Progenitor cell of endocrine pancreas (in vitro differentiated cells): ENCODE measurements around the gene TSSK2. TPM values are rescaled to one million over a fixed set of nuclear protein-coding genes. Genes with fewer than 3 reads are reported as not detected.
A peak's percentile ranks its signal among the peaks of the same experiment; 100 is the strongest.

ENCODE experiments used
- DNase-seq: peaks from one replicate; pipeline ENCODE4 v3.0.0; 2021; ENCODE audit warnings: low spot score; ENCODE audit not compliant: unreplicated experiment
- H3K27ac Mint-ChIP-seq: 2 replicates; pipeline ENCODE4 v1.8.0; 2021; ENCODE audit warnings: mild to moderate bottlenecking, moderate library complexity, mixed read lengths
- H3K27me3 Mint-ChIP-seq: 2 replicates; pipeline ENCODE4 v1.8.0; 2021; ENCODE audit warnings: mixed read lengths
- H3K36me3 Mint-ChIP-seq: 2 replicates; pipeline ENCODE4 v1.8.0; 2022; ENCODE audit warnings: mixed read lengths; ENCODE audit not compliant: insufficient read depth
- H3K4me1 Mint-ChIP-seq: 2 replicates; pipeline ENCODE4 v1.8.0; 2021; ENCODE audit warnings: low read depth, mixed read lengths
- H3K4me3 Mint-ChIP-seq: 2 replicates; pipeline ENCODE4 v1.8.0; 2021; ENCODE audit warnings: low read depth, mild to moderate bottlenecking, moderate library complexity, mixed read lengths
- H3K9me3 Mint-ChIP-seq: 2 replicates; pipeline ENCODE4 v1.8.0; 2021; ENCODE audit warnings: low read depth, mixed read lengths
- total RNA-seq: library from RNA; stranded (reverse); gene quantifications from 2 replicates; pipeline ENCODE4 v1.2.1, GENCODE V29; 2021
- TF ChIP-seq, protein P1 (sequence below): fragments of 200-600 bp; sonication (generic); IDR thresholded peaks from one replicate; pipeline ENCODE4 v1.5.0; 2021; ENCODE audit warnings: antibody characterized with exemption, mild to moderate bottlenecking; ENCODE audit not compliant: unreplicated experiment

The TSSK2 gene
- total RNA-seq, 1 donor from 2014 or later: not detected

- no peak overlapping the region for H3K27ac Mint-ChIP-seq
- DNase-seq: no peak
- no peak overlapping the region for H3K4me3 Mint-ChIP-seq
- H3K36me3 Mint-ChIP-seq: peaks cover 9% of the 10 kb centered on the region
- H3K27me3 Mint-ChIP-seq: no peaks in the 10 kb centered on the region
- H3K9me3 Mint-ChIP-seq: peaks cover under 1% of the 10 kb centered on the region
- TF ChIP-seq, protein P1, sequence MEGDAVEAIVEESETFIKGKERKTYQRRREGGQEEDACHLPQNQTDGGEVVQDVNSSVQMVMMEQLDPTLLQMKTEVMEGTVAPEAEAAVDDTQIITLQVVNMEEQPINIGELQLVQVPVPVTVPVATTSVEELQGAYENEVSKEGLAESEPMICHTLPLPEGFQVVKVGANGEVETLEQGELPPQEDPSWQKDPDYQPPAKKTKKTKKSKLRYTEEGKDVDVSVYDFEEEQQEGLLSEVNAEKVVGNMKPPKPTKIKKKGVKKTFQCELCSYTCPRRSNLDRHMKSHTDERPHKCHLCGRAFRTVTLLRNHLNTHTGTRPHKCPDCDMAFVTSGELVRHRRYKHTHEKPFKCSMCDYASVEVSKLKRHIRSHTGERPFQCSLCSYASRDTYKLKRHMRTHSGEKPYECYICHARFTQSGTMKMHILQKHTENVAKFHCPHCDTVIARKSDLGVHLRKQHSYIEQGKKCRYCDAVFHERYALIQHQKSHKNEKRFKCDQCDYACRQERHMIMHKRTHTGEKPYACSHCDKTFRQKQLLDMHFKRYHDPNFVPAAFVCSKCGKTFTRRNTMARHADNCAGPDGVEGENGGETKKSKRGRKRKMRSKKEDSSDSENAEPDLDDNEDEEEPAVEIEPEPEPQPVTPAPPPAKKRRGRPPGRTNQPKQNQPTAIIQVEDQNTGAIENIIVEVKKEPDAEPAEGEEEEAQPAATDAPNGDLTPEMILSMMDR: no peak
- peaks cover 1% of the 10 kb centered on the region for H3K4me1 Mint-ChIP-seq
Measured at GRCh38 chr22:19090586-19091127, 40.5 kb upstream of the TSSK2 start.

DNA sequence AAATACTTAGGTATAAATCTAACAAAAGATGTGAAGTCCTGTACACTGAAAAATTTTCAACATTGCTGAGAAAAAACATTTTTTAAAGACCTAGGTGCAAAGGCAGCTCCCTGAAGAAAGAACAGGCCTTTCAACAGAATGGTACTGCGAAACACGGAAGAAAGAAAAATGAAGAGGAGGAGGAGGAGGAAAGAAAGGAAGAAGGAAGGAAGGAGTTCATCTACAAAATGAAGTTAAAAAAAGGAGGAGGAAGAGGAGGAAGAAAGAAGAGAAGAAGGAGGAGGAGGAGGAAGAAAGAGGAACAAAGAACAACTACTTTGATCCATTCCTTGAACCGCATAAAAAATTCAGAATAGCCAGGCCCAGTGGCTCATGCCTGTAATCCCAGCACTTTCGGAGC, 38.4 kb upstream of the TSSK2 start:
- Mint-ChIP-seq H3K27me3 (no peaks in the 10 kb centered on the region), H3K4me3 (no peak overlapping the region), H3K9me3 (no peaks in the 10 kb centered on the region), H3K4me1 (peaks cover 1% of the 10 kb centered on the region), H3K27ac (peak overlapping the region; percentile 87), H3K36me3 (peaks cover 10% of the 10 kb centered on the region)
- no peak for DNase-seq
- TF ChIP-seq, protein P1: no peak

GRCh38 chr22:19094393-19094997, 36.6 kb upstream of the TSSK2 start:
- H3K9me3 Mint-ChIP-seq: no peaks in the 10 kb centered on the region

DNA sequence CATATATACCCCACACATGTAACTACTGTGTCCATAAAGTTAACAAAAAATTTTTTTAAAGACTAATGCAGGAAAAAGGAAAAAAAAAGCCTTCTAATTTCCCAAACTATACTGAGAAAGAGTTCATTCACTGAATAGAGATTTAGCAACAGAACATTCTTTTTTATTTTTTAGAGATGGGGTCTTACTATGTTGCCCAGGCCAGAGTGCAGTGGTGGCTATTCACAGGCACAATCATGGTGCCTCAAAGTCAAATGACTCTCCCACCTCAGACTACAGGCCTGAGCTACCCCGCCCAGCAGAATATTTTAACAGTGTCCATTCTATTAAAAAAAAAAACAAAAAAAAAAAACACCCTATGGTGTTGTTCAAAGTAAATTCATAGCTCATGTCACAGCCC, 34.6 kb upstream of the TSSK2 start:
- Mint-ChIP-seq H3K27me3 (no peaks in the 10 kb centered on the region), H3K4me3 (no peak overlapping the region), H3K4me1 (no peaks in the 10 kb centered on the region), H3K9me3 (no peaks in the 10 kb centered on the region), H3K27ac (no peak overlapping the region), H3K36me3 (peaks cover 7% of the 10 kb centered on the region)
- DNase-seq: no peak
- TF ChIP-seq, protein P1: no peak

More at GRCh38 chr22:19094393-19094997, 36.6 kb upstream of the TSSK2 start:
- peaks cover 1% of the 10 kb centered on the region for H3K4me1 Mint-ChIP-seq
- no peak for DNase-seq
- TF ChIP-seq, protein P1: no peak
- no peak overlapping the region for H3K27ac Mint-ChIP-seq
- peaks cover 6% of the 10 kb centered on the region for H3K36me3 Mint-ChIP-seq
- H3K27me3 Mint-ChIP-seq: no peaks in the 10 kb centered on the region
- H3K4me3 Mint-ChIP-seq: no peak overlapping the region

- TF ChIP-seq, protein P1: no peak
- DNase-seq: no peak
- H3K27ac Mint-ChIP-seq: peak overlapping the region; percentile 22
- H3K4me1 Mint-ChIP-seq: no peaks in the 10 kb centered on the region
- H3K27me3 Mint-ChIP-seq: no peaks in the 10 kb centered on the region
- H3K36me3 Mint-ChIP-seq: peaks cover 10% of the 10 kb centered on the region
- no peak overlapping the region for H3K4me3 Mint-ChIP-seq
- H3K9me3 Mint-ChIP-seq: no peaks in the 10 kb centered on the region
Measured at GRCh38 chr22:19097518-19097917, 33.6 kb upstream of the TSSK2 start.
